Ishikawa (cell line): ENCODE data around the gene BTN3A1.

ENCODE experiments used
- CEBPB ChIP-seq: IDR thresholded peaks from 2 replicates; pipeline ENCODE4 v1.6.1; 2012
- CREB1 ChIP-seq: IDR thresholded peaks from 2 replicates; pipeline ENCODE4 v1.6.1; 2012; ENCODE audit warnings: low read depth
- EGR1 ChIP-seq: IDR thresholded peaks from 2 replicates; pipeline ENCODE4 v1.6.1; 2012
- EP300 ChIP-seq: IDR thresholded peaks from 2 replicates; pipeline ENCODE4 v1.6.1; 2012; ENCODE audit warnings: borderline replicate concordance
- FOXM1 ChIP-seq: IDR thresholded peaks from 2 replicates; pipeline ENCODE4 v1.6.1; 2012; ENCODE audit warnings: low read depth, borderline replicate concordance
- MAX ChIP-seq: IDR thresholded peaks from 2 replicates; pipeline ENCODE4 v1.6.1; 2012
- NFIC ChIP-seq: IDR thresholded peaks from 2 replicates; pipeline ENCODE4 v1.6.1; 2012
- RAD21 ChIP-seq: IDR thresholded peaks from 2 replicates; pipeline ENCODE4 v1.6.1; 2012; ENCODE audit warnings: low read depth
- REST ChIP-seq: IDR thresholded peaks from 2 replicates; pipeline ENCODE4 v1.6.1; 2012; ENCODE audit warnings: low read depth, mild to moderate bottlenecking
- TAF1 ChIP-seq: IDR thresholded peaks from 2 replicates; pipeline ENCODE4 v1.6.1; 2012; ENCODE audit warnings: low read depth, mild to moderate bottlenecking
- TCF12 ChIP-seq: IDR thresholded peaks from 2 replicates; pipeline ENCODE4 v1.6.1; 2012; ENCODE audit warnings: low read depth
- TEAD4 ChIP-seq: IDR thresholded peaks from 2 replicates; pipeline ENCODE4 v1.6.1; 2012
- USF1 ChIP-seq: IDR thresholded peaks from 2 replicates; pipeline ENCODE4 v1.6.1; 2012
- YY1 ChIP-seq: IDR thresholded peaks from 2 replicates; pipeline ENCODE4 v1.6.1; 2012; ENCODE audit warnings: low read depth
- ZBTB7A ChIP-seq: IDR thresholded peaks from 2 replicates; pipeline ENCODE4 v1.6.1; 2012; ENCODE audit warnings: low read depth

The BTN3A1 gene

GRCh38 chr6:26401987-26402658, at the start of gene BTN3A1:
Gene BTN3A1, plus strand, starts transcription at chr6:26402275. Its CDS starts 3,289 bp downstream, at chr6:26405564.
- peak; percentile 85 for TF ChIP-seq CREB1
- no peak for TF ChIP-seq TAF1

GRCh38 chr6:26352315-26352714, 49.8 kb upstream of the BTN3A1 start:
- TF ChIP-seq CREB1 (no peak), EGR1 (no peak), NFIC (no peak), CEBPB (no peak)

- TF ChIP-seq CREB1 (no peak), TEAD4 (no peak), ZBTB7A (no peak), FOXM1 (no peak), NFIC (no peak), EGR1 (no peak), REST (no peak), RAD21 (no peak), TAF1 (no peak), CEBPB (no peak)
Observed at GRCh38 chr6:26354162-26354561, 47.9 kb upstream of the BTN3A1 start.

GRCh38 chr6:26355366-26355765, 46.7 kb upstream of the BTN3A1 start:
- TF ChIP-seq EP300 (no peak), FOXM1 (no peak), ZBTB7A (no peak), TEAD4 (no peak), CEBPB (no peak), TAF1 (no peak), NFIC (no peak), YY1 (no peak), EGR1 (no peak), MAX (no peak), USF1 (no peak), RAD21 (no peak), TCF12 (no peak), CREB1 (no peak), REST (no peak)

GRCh38 chr6:26358511-26358981, 43.5 kb upstream of the BTN3A1 start:
- no peak for TF ChIP-seq MAX
- no peak for TF ChIP-seq USF1

GRCh38 chr6:26359765-26360164, 42.3 kb upstream of the BTN3A1 start:
- TF ChIP-seq USF1 = no peak
- no peak for TF ChIP-seq CREB1
- no peak for TF ChIP-seq MAX
- TF ChIP-seq TEAD4 = no peak
- no peak for TF ChIP-seq EP300
- no peak for TF ChIP-seq NFIC
- TF ChIP-seq EGR1 = no peak
